ENCODE data around the gene TRIO.
A peak's percentile ranks its signal among the peaks of the same experiment; 100 is the strongest.

TRIO gene

GRCh38 chr5:14120176-14120575, 23.0 kb upstream of the TRIO start:
- in situ Hi-C loops (cut with HindIII; ENCODE audit: low pct_ligation_motif_present, low pct_unique_long_range_greater_than_20kb, low sequenced_read_pairs), result no loop called here
- DNase-seq, result no peak

- DNase-seq, result no peak
- in situ Hi-C loops (cut with HindIII; ENCODE audit: low pct_ligation_motif_present, low pct_unique_long_range_greater_than_20kb, low sequenced_read_pairs), result no loop called here
Measured at GRCh38 chr5:14121552-14121951, 21.6 kb upstream of the TRIO start.

GRCh38 chr5:14122089-14122488, 21.1 kb upstream of the TRIO start:
- in situ Hi-C loops (cut with HindIII; ENCODE audit: low pct_ligation_motif_present, low pct_unique_long_range_greater_than_20kb, low sequenced_read_pairs), result no loop called here
- DNase-seq, result no peak

GRCh38 chr5:14123551-14123950, 19.6 kb upstream of the TRIO start:
- in situ Hi-C loops (cut with HindIII; ENCODE audit: low pct_ligation_motif_present, low pct_unique_long_range_greater_than_20kb, low sequenced_read_pairs), result no loop called here
- DNase-seq, result no peak

- DNase-seq, result no peak
- in situ Hi-C loops (cut with HindIII; ENCODE audit: low pct_ligation_motif_present, low pct_unique_long_range_greater_than_20kb, low sequenced_read_pairs), result no loop called here
Measured at GRCh38 chr5:14123974-14124482, 19.1 kb upstream of the TRIO start.

GRCh38 chr5:14125262-14125661, 17.9 kb upstream of the TRIO start:
- no peak for DNase-seq
- in situ Hi-C loops (cut with HindIII; ENCODE audit: low pct_ligation_motif_present, low pct_unique_long_range_greater_than_20kb, low sequenced_read_pairs), result no loop called here

- in situ Hi-C loops (cut with HindIII; ENCODE audit: low pct_ligation_motif_present, low pct_unique_long_range_greater_than_20kb, low sequenced_read_pairs), result no loop called here
- DNase-seq, result no peak
Measured at GRCh38 chr5:14127587-14127986, 15.6 kb upstream of the TRIO start.

GRCh38 chr5:14128079-14128478, 15.1 kb upstream of the TRIO start:
- in situ Hi-C loops (cut with HindIII; ENCODE audit: low pct_ligation_motif_present, low pct_unique_long_range_greater_than_20kb, low sequenced_read_pairs), result no loop called here
- DNase-seq, result no peak

GRCh38 chr5:14129123-14129522, 14.0 kb upstream of the TRIO start:
- in situ Hi-C loops (cut with HindIII; ENCODE audit: low pct_ligation_motif_present, low pct_unique_long_range_greater_than_20kb, low sequenced_read_pairs), result no loop called here
- no peak for DNase-seq

- in situ Hi-C loops (cut with HindIII; ENCODE audit: low pct_ligation_motif_present, low pct_unique_long_range_greater_than_20kb, low sequenced_read_pairs), result no loop called here
- no peak for DNase-seq
Measured at GRCh38 chr5:14131855-14132503, 11.2 kb upstream of the TRIO start.

GRCh38 chr5:14133394-14133793, 9.7 kb upstream of the TRIO start:
- in situ Hi-C loops (cut with HindIII; ENCODE audit: low pct_ligation_motif_present, low pct_unique_long_range_greater_than_20kb, low sequenced_read_pairs), result no loop called here
- no peak for DNase-seq

GRCh38 chr5:14134083-14134482, 9.1 kb upstream of the TRIO start:
- in situ Hi-C loops (cut with HindIII; ENCODE audit: low pct_ligation_motif_present, low pct_unique_long_range_greater_than_20kb, low sequenced_read_pairs), result no loop called here

GRCh38 chr5:14134771-14135170, 8.4 kb upstream of the TRIO start:
- no peak for DNase-seq
- in situ Hi-C loops (cut with HindIII; ENCODE audit: low pct_ligation_motif_present, low pct_unique_long_range_greater_than_20kb, low sequenced_read_pairs), result no loop called here

More at GRCh38 chr5:14134083-14134482, 9.1 kb upstream of the TRIO start:
- DNase-seq, result no peak

- DNase-seq, result no peak
- in situ Hi-C loops (cut with HindIII; ENCODE audit: low pct_ligation_motif_present, low pct_unique_long_range_greater_than_20kb, low sequenced_read_pairs), result no loop called here
Measured at GRCh38 chr5:14135621-14136020, 7.5 kb upstream of the TRIO start.

GRCh38 chr5:14136228-14136627, 6.9 kb upstream of the TRIO start:
- no peak for DNase-seq
- in situ Hi-C loops (cut with HindIII; ENCODE audit: low pct_ligation_motif_present, low pct_unique_long_range_greater_than_20kb, low sequenced_read_pairs), result no loop called here

- DNase-seq, result no peak
- in situ Hi-C loops (cut with HindIII; ENCODE audit: low pct_ligation_motif_present, low pct_unique_long_range_greater_than_20kb, low sequenced_read_pairs), result no loop called here
Measured at GRCh38 chr5:14138608-14139540, 4.3 kb upstream of the TRIO start.

GRCh38 chr5:14141764-14142163, 1.4 kb upstream of the TRIO start:
- in situ Hi-C loops (cut with HindIII; ENCODE audit: low pct_ligation_motif_present, low pct_unique_long_range_greater_than_20kb, low sequenced_read_pairs), result no loop called here
- DNase-seq, result no peak

GRCh38 chr5:14142202-14142826, 828 bp upstream of the TRIO start:
- in situ Hi-C loops (cut with HindIII; ENCODE audit: low pct_ligation_motif_present, low pct_unique_long_range_greater_than_20kb, low sequenced_read_pairs), result no loop called here
- DNase-seq, result peak; percentile 20

GRCh38 chr5:14143546-14143840, 351 bp downstream of the TRIO start:
- in situ Hi-C loops (cut with HindIII; ENCODE audit: low pct_ligation_motif_present, low pct_unique_long_range_greater_than_20kb, low sequenced_read_pairs), result no loop called here
- no peak for DNase-seq
